Measurements from ENCODE around the gene TACC2. TPM values are rescaled to one million over a fixed set of nuclear protein-coding genes. Genes with fewer than 3 reads are reported as not detected.
"Not testable (repeated sequence)": the region's sequence is repeated elsewhere in the genome, so short reads cannot be mapped to it uniquely, and the experiment has no call there.

The TACC2 gene
- total RNA-seq, 1 experiment from 2014 or later = 89.0 TPM

DNA sequence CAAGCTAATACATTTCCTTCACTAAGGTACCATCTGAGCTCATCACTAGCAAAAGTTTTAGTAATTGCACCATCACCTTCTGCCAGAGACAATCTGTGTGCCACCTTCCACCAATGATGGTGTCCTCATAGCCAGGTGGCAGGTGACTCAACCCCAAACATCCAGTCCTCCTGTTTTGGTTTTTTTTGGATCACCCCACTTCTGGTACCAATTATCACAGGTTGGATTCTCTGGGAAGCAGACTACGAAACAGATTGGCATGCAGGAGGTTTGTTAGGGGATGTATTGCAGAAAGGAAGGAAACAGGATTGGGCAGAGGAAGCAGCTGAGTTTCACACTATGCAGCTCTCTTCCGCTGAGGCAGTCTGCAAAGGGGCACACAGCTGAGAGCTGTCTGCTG is 4.5 kb upstream of the TACC2 start:
- BruUV-seq (replicated peaks) = no TSS peak
- intact Hi-C loops (cut with micrococcal nuclease) = no loop called here
- POLR2A ChIA-PET = interaction anchor here (0.9 to 1.0 kb wide), 2 partner anchors 9 to 10 kb away, joined by 3 to 4 read pairs; no protein-coding TSS in a partner anchor
- H3K36me3 Mint-ChIP-seq (ENCODE audit: insufficient read depth, unreplicated experiment) = no peaks in the 10 kb centered on the region
- CTCF ChIA-PET = interaction anchor here (1.9 kb wide), 1 partner anchor 9 kb away, joined by 18 read pairs; the partner anchor contains the start of gene NSMCE4A
- no peaks in the 10 kb centered on the region for H3K4me1 Mint-ChIP-seq (ENCODE audit: insufficient read depth, unreplicated experiment)
- TF ChIP-seq, protein P1, sequence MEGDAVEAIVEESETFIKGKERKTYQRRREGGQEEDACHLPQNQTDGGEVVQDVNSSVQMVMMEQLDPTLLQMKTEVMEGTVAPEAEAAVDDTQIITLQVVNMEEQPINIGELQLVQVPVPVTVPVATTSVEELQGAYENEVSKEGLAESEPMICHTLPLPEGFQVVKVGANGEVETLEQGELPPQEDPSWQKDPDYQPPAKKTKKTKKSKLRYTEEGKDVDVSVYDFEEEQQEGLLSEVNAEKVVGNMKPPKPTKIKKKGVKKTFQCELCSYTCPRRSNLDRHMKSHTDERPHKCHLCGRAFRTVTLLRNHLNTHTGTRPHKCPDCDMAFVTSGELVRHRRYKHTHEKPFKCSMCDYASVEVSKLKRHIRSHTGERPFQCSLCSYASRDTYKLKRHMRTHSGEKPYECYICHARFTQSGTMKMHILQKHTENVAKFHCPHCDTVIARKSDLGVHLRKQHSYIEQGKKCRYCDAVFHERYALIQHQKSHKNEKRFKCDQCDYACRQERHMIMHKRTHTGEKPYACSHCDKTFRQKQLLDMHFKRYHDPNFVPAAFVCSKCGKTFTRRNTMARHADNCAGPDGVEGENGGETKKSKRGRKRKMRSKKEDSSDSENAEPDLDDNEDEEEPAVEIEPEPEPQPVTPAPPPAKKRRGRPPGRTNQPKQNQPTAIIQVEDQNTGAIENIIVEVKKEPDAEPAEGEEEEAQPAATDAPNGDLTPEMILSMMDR (IDR thresholded peaks at IDR 0.05; ENCODE audit: unreplicated experiment) = no peak
- no peak for DNase-seq (ENCODE audit: unreplicated experiment)
- no peak overlapping the region for H3K27ac Mint-ChIP-seq (ENCODE audit: low read depth, unreplicated experiment)
- no peak overlapping the region for H3K4me3 Mint-ChIP-seq (ENCODE audit: unreplicated experiment)
- no peaks in the 10 kb centered on the region for H3K27me3 Mint-ChIP-seq (ENCODE audit: insufficient read depth, unreplicated experiment)
- peaks cover 17% of the 10 kb centered on the region for H3K9me3 Mint-ChIP-seq (ENCODE audit: unreplicated experiment)

DNA sequence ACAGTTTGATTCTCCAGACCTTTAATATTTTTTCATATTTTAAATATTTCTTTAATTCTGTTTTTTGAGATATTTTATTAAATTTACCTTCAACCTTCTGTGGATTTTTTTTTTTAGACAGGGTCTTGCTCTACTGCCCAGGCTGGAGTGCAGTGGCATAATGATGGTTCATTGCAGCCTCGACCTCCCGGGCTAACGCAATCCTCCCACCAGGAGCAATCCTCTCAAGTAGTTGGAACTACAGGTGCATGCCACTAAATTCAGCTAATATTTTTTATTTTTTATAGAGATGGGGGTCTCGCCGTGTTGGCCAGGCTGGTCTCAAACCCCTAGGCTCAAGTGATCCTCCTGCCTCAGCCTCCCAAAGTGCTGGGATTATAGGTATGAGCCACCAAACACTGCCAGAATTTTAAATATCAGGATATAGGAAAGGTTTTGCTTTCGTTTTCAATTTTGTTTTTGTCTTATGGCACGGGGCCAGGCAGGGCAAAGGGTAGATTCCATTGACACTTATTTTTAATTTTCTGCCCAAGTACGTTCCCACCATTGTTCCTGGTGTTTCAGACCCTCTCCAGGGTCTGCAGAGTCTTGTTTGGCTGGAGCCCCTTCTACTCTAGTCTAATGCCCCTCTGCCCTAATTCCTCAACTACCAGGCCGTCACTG is 1.2 kb downstream of the TACC2 start:
- H3K4me1 Mint-ChIP-seq (ENCODE audit: insufficient read depth, unreplicated experiment) = peaks cover 10% of the 10 kb centered on the region
- no peaks in the 10 kb centered on the region for H3K27me3 Mint-ChIP-seq (ENCODE audit: insufficient read depth, unreplicated experiment)
- POLR2A ChIA-PET = interaction anchor here (0.6 to 1.1 kb wide), 3 partner anchors 62 to 123 kb away, joined by 3 read pairs; no protein-coding TSS in a partner anchor
- TF ChIP-seq, protein P1 (IDR thresholded peaks at IDR 0.05; ENCODE audit: unreplicated experiment) = no peak
- H3K27ac Mint-ChIP-seq (ENCODE audit: low read depth, unreplicated experiment) = no peak overlapping the region
- BruUV-seq (replicated peaks) = no TSS peak
- intact Hi-C loops (cut with micrococcal nuclease) = no loop called here
- no peaks in the 10 kb centered on the region for H3K36me3 Mint-ChIP-seq (ENCODE audit: insufficient read depth, unreplicated experiment)
- peaks cover 3% of the 10 kb centered on the region for H3K9me3 Mint-ChIP-seq (ENCODE audit: unreplicated experiment)
- CTCF ChIA-PET = interaction anchor here (0.6 to 3.1 kb wide), 3 partner anchors 10 to 58 kb away, joined by 3 to 12 read pairs (median 3); partner anchors contain the start of gene NSMCE4A
- peak; percentile 18 for DNase-seq (ENCODE audit: unreplicated experiment)
- no peak overlapping the region for H3K4me3 Mint-ChIP-seq (ENCODE audit: unreplicated experiment)

DNA sequence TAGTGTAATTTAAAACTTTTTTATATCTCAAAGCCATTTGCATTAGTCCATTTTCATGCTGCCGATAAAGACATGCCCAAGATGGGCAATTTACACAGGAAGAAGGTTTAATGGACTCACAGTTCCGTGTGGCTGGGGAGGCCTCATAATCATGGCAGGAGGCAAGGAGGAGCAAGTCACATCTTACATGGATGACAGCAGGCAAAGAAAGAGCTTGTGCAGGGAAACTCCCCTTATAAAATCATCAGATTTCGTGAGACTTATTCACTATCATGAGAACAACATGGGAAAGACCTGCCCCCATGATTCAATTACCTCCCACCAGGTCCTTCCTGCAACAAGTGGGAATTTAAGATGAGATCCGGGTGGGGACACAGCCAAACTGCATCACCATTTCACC is 2.8 kb downstream of the TACC2 start:
- H3K4me3 Mint-ChIP-seq (ENCODE audit: unreplicated experiment); intact Hi-C loops (cut with micrococcal nuclease); BruUV-seq (replicated peaks); H3K36me3 Mint-ChIP-seq (ENCODE audit: insufficient read depth, unreplicated experiment); H3K9me3 Mint-ChIP-seq (ENCODE audit: unreplicated experiment); H3K27me3 Mint-ChIP-seq (ENCODE audit: insufficient read depth, unreplicated experiment); DNase-seq (ENCODE audit: unreplicated experiment); H3K27ac Mint-ChIP-seq (ENCODE audit: low read depth, unreplicated experiment): not testable (repeated sequence)
- peaks cover 21% of the 10 kb centered on the region for H3K4me1 Mint-ChIP-seq (ENCODE audit: insufficient read depth, unreplicated experiment)
- ChIA-PET POLR2A (interaction anchor here (1.0 kb wide), 1 partner anchor 17 kb away, joined by 5 read pairs; the partner anchor contains the start of gene NSMCE4A), CTCF (interaction anchor here (1.7 to 3.1 kb wide), 2 partner anchors 17 to 56 kb away, joined by 3 to 12 read pairs; partner anchors contain the start of gene NSMCE4A)

DNA sequence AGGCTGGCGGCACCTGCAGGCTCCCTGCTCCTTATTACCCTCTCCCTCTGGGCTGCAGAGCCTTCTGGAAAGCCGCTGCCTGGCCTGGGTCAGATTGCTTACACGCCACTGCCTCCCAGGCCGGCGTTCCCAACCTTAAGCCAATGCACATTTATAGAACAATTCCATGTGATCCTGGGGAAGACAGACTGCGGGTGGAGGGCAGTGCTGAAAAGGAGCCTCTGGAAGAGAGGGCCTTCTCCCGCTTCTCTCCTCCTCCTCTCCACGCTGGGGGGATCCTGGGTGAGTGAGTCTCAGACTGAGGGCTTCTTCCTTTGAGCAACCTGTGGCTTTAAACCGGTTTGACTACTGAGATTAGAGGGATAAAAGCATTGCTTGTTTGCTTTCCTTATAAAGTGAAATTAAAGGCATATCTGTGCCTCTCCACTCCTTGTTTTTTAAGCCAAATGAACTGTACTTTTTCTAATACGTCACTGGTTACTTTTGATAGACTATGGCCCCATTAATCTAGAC is 5.5 kb downstream of the TACC2 start:
- H3K27me3 Mint-ChIP-seq (ENCODE audit: insufficient read depth, unreplicated experiment) = no peaks in the 10 kb centered on the region
- BruUV-seq (replicated peaks) = no TSS peak
- peaks cover 1% of the 10 kb centered on the region for H3K9me3 Mint-ChIP-seq (ENCODE audit: unreplicated experiment)
- DNase-seq (ENCODE audit: unreplicated experiment) = no peak
- peaks cover 24% of the 10 kb centered on the region for H3K4me1 Mint-ChIP-seq (ENCODE audit: insufficient read depth, unreplicated experiment)
- peaks cover 5% of the 10 kb centered on the region for H3K36me3 Mint-ChIP-seq (ENCODE audit: insufficient read depth, unreplicated experiment)
- no peak overlapping the region for H3K4me3 Mint-ChIP-seq (ENCODE audit: unreplicated experiment)
- POLR2A ChIA-PET = interaction anchor here (0.6 to 2.8 kb wide), 13 partner anchors 9 to 122 kb away, joined by 3 to 24 read pairs (median 3); partner anchors contain the start of genes ATE1 and NSMCE4A
- intact Hi-C loops (cut with micrococcal nuclease) = no loop called here
- CTCF ChIA-PET = no interaction called here
- TF ChIP-seq, protein P1 (IDR thresholded peaks at IDR 0.05; ENCODE audit: unreplicated experiment) = no peak
- H3K27ac Mint-ChIP-seq (ENCODE audit: low read depth, unreplicated experiment) = peak overlapping the region; percentile 66

Data from MCF 10A (cell line).